ENCODE results near the gene EFCAB5.
"Not testable (repeated sequence)": the region's sequence is repeated elsewhere in the genome, so short reads cannot be mapped to it uniquely, and the experiment has no call there.

The EFCAB5 gene

GRCh38 chr17:29949696-29950095 is 8.3 kb downstream of the EFCAB5 start:
- no peak overlapping the region for H2AFZ ChIP-seq (ENCODE audit: low read depth, low read length, severe bottlenecking)
- no peaks in the 10 kb centered on the region for H3F3A ChIP-seq (ENCODE audit: insufficient read depth)
- H3K27ac ChIP-seq (ENCODE audit: low read depth, low read length), result no peak overlapping the region
- TF ChIP-seq CTCF (IDR thresholded peaks at IDR 0.05; ENCODE audit: insufficient read depth, low read length, poor library complexity, severe bottlenecking), result no peak
- TF ChIP-seq EZH2phosphoT487 (conservative IDR thresholded peaks at IDR 0.05; ENCODE audit: low read length), result no peak
- peaks cover 14% of the 10 kb centered on the region; the same call in 1 of the 2 replicates for H3K9me3 ChIP-seq (ENCODE audit: insufficient read depth, low read length)
- no peaks in the 10 kb centered on the region for H3K36me3 ChIP-seq (ENCODE audit: low read length)
- H3K4me3 ChIP-seq (ENCODE audit: insufficient read depth, low read length, poor library complexity, severe bottlenecking), result no peak overlapping the region
- no peaks in the 10 kb centered on the region for H3K27me3 ChIP-seq (ENCODE audit: low read length)
- H4K20me1 ChIP-seq (ENCODE audit: low read depth, low read length), result no peaks in the 10 kb centered on the region
- H3K4me2 ChIP-seq (ENCODE audit: low read depth, low read length, poor library complexity, severe bottlenecking), result no peak overlapping the region
- no peak overlapping the region for H3K9ac ChIP-seq (ENCODE audit: low read length)
- H3K79me2 ChIP-seq (ENCODE audit: insufficient read depth, low read length), result no peaks in the 10 kb centered on the region
- no peaks in the 10 kb centered on the region for H3K9me2 ChIP-seq (replicated peaks; ENCODE audit: insufficient read depth, low read length)

GRCh38 chr17:29954405-29954804 is 13.0 kb downstream of the EFCAB5 start:
- H3K9me3 ChIP-seq (ENCODE audit: insufficient read depth, low read length), result peaks cover 14% of the 10 kb centered on the region; the same call in 1 of the 2 replicates
- no peak for TF ChIP-seq CTCF (IDR thresholded peaks at IDR 0.05; ENCODE audit: insufficient read depth, low read length, poor library complexity, severe bottlenecking)
- TF ChIP-seq EZH2phosphoT487 (conservative IDR thresholded peaks at IDR 0.05; ENCODE audit: low read length), result no peak
- no peak overlapping the region for H3K27ac ChIP-seq (ENCODE audit: low read depth, low read length)
- no peak overlapping the region for H3K9ac ChIP-seq (ENCODE audit: low read length)
- H3K9me2 ChIP-seq (replicated peaks; ENCODE audit: insufficient read depth, low read length), result no peaks in the 10 kb centered on the region
- H3K36me3 ChIP-seq (ENCODE audit: low read length), result no peaks in the 10 kb centered on the region
- H3K4me2 ChIP-seq (ENCODE audit: low read depth, low read length, poor library complexity, severe bottlenecking), result no peak overlapping the region
- no peaks in the 10 kb centered on the region for H3K79me2 ChIP-seq (ENCODE audit: insufficient read depth, low read length)
- H3K27me3 ChIP-seq (ENCODE audit: low read length), result no peaks in the 10 kb centered on the region
- H2AFZ ChIP-seq (ENCODE audit: low read depth, low read length, severe bottlenecking), result no peak overlapping the region
- H4K20me1 ChIP-seq (ENCODE audit: low read depth, low read length), result no peaks in the 10 kb centered on the region
- H3F3A ChIP-seq (ENCODE audit: insufficient read depth), result no peaks in the 10 kb centered on the region
- H3K4me3 ChIP-seq (ENCODE audit: insufficient read depth, low read length, poor library complexity, severe bottlenecking), result no peak overlapping the region

GRCh38 chr17:29956225-29956624 is 14.8 kb downstream of the EFCAB5 start:
- Histone ChIP-seq H3K9me3 (ENCODE audit: insufficient read depth, low read length) (peaks cover 14% of the 10 kb centered on the region; the same call in 1 of the 2 replicates), H3K4me3 (ENCODE audit: insufficient read depth, low read length, poor library complexity, severe bottlenecking) (no peak overlapping the region), H3K9me2 (replicated peaks; ENCODE audit: insufficient read depth, low read length) (no peaks in the 10 kb centered on the region), H3K27ac (ENCODE audit: low read depth, low read length) (no peak overlapping the region), H3K79me2 (ENCODE audit: insufficient read depth, low read length) (no peaks in the 10 kb centered on the region), H3K9ac (ENCODE audit: low read length) (no peak overlapping the region), H3F3A (ENCODE audit: insufficient read depth) (no peaks in the 10 kb centered on the region), H3K36me3 (ENCODE audit: low read length) (no peaks in the 10 kb centered on the region), H3K27me3 (ENCODE audit: low read length) (no peaks in the 10 kb centered on the region), H2AFZ (ENCODE audit: low read depth, low read length, severe bottlenecking) (no peak overlapping the region), H3K4me2 (ENCODE audit: low read depth, low read length, poor library complexity, severe bottlenecking) (no peak overlapping the region), H4K20me1 (ENCODE audit: low read depth, low read length) (no peaks in the 10 kb centered on the region)
- no peak for TF ChIP-seq EZH2phosphoT487 (conservative IDR thresholded peaks at IDR 0.05; ENCODE audit: low read length)
- TF ChIP-seq CTCF (IDR thresholded peaks at IDR 0.05; ENCODE audit: insufficient read depth, low read length, poor library complexity, severe bottlenecking), result no peak

GRCh38 chr17:29957488-29957887 is 16.1 kb downstream of the EFCAB5 start:
- H3K9ac ChIP-seq (ENCODE audit: low read length); H2AFZ ChIP-seq (ENCODE audit: low read depth, low read length, severe bottlenecking): not testable (repeated sequence)

More at GRCh38 chr17:29957488-29957887, 16.1 kb downstream of the EFCAB5 start:
- H3K4me2 ChIP-seq (ENCODE audit: low read depth, low read length, poor library complexity, severe bottlenecking); H3K27me3 ChIP-seq (ENCODE audit: low read length); H3K4me3 ChIP-seq (ENCODE audit: insufficient read depth, low read length, poor library complexity, severe bottlenecking); H3K9me2 ChIP-seq (replicated peaks; ENCODE audit: insufficient read depth, low read length); H3K36me3 ChIP-seq (ENCODE audit: low read length); H3K27ac ChIP-seq (ENCODE audit: low read depth, low read length); H3K79me2 ChIP-seq (ENCODE audit: insufficient read depth, low read length); H3F3A ChIP-seq (ENCODE audit: insufficient read depth); H4K20me1 ChIP-seq (ENCODE audit: low read depth, low read length): not testable (repeated sequence)
- peaks cover 14% of the 10 kb centered on the region; the same call in 1 of the 2 replicates for H3K9me3 ChIP-seq (ENCODE audit: insufficient read depth, low read length)
